Measurements from ENCODE around the gene ESPN. TPM values are rescaled to one million over a fixed set of nuclear protein-coding genes. Genes with fewer than 3 reads are reported as not detected.

Gene ESPN
- total RNA-seq, 8 experiments from 2014 or later: 0.87 to 3.4 (median 1.4) TPM; not detected in 1

DNA sequence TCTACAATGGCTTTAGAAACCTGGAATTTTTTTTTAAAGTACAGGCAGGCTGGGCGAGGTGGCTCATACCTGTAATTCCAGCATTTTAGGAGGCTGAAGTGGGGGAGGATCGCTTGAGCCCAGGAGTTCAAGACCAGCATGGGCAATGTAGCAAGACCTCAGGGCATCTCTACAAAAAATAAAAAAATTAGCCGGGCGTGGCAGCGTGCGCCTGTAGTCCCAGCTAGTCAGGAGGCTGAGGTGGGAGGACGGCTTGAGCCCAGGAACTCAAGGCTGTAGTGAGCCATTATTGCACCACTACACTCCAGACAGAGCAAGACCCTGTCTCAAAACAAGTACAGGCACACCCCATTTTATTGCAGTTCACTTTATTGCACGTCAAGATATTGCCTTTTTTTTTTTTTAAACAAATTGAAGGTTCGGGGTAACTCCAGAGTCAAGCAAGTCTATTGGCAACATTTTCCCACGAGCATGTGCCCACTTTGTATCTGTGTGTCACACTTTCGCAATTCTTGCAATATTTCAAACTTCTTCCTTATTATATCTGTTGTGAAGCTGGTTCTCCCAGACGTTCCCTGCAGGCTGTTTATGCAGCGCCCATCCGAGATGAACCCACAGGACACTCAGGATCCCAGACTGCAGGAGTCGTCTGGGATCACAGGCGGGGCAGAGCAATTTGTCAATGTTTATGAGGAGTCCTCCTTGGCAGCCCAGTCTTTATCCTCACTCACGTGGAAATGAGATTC is 9.5 kb upstream of the ESPN start:
- in situ Hi-C loops (cut with MboI; ENCODE audit: low pct_unique_long_range_greater_than_20kb in 2 of 9, low sequenced_read_pairs in 9 of 9, unreplicated experiment in 9 of 9): no loop called here
- no peak for ATAC-seq (replicated peaks in 6 of 8)
- WGBS, 10 experiments: 33 to 79% (median 65%) methylated on average over 1 to 17 of the region's 17 CpGs; no CpG with 5 or more reads in 4 of the 10 experiments
- peaks cover 8 to 11% of the 10 kb centered on the region in 2 donors for H3K4me1 ChIP-seq (replicated peaks in 1 of 2)
- H3K27ac ChIP-seq: no peak overlapping the region
- no peak overlapping the region for H3K4me3 ChIP-seq

GRCh38 chr1:6416295-6416656 is 8.3 kb upstream of the ESPN start:
- no peak overlapping the region for H3K4me3 ChIP-seq
- no peak for ATAC-seq (replicated peaks in 6 of 8)
- H3K4me1 ChIP-seq (replicated peaks in 1 of 2): peaks cover 8 to 14% of the 10 kb centered on the region in 2 donors
- 61 to 100% (median 83%) methylated on average over 1 to 2 of the region's 8 CpGs; no CpG with 5 or more reads in 5 of the 10 experiments for WGBS, 10 experiments
- in situ Hi-C loops (cut with MboI; ENCODE audit: low pct_unique_long_range_greater_than_20kb in 2 of 9, low sequenced_read_pairs in 9 of 9, unreplicated experiment in 9 of 9): no loop called here
- H3K27ac ChIP-seq: no peak overlapping the region

GRCh38 chr1:6416906-6417305 is 7.7 kb upstream of the ESPN start:
- ATAC-seq (replicated peaks in 6 of 8): no peak
- Histone ChIP-seq H3K27ac (no peak overlapping the region), H3K4me3 (no peak overlapping the region), H3K4me1 (replicated peaks in 1 of 2) (peaks cover 8 to 14% of the 10 kb centered on the region in 2 donors)
- in situ Hi-C loops (cut with MboI; ENCODE audit: low pct_unique_long_range_greater_than_20kb in 2 of 9, low sequenced_read_pairs in 9 of 9, unreplicated experiment in 9 of 9): no loop called here
- WGBS, 10 experiments: 11 to 100% (median 81%) methylated on average over 1 to 5 of the region's 5 CpGs; no CpG with 5 or more reads in 3 of the 10 experiments

DNA sequence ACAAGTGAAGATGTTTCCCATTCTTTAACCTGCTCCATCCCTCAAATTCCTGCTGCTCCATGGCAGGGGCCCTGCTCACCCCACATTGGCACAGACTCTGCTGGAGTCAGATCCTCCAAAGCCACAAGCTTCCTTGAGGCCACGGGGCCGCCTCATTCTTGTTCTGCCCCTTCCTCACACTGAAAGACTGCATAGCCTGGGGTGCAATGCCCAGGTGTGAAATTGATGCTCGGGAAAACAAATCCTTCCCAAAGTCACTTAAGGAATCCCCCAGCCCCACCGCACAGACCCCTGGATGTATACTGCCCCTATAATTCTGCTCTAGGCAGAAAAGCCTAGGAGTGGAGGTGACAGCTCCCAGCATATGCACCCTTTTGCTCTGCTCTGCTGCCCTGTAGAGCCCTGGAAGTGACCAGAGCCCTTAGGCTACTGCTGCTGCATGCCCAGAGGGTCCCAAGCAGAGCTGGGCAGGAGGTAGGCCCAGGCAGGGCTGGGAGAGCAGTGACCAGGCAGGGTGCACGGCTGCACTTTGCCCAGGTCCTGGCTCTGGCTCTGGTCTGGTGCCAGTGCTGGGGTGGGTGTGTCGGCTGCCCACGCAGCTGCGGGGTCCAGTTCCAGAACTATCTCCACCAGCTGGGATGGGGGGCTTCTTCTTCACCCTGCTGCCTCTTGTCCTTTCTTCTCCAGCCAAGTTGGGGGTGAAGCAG is 6.5 kb upstream of the ESPN start:
- WGBS, 10 experiments: 58 to 78% (median 63%) methylated on average over 2 to 6 of the region's 8 CpGs; no CpG with 5 or more reads in 6 of the 10 experiments
- Histone ChIP-seq H3K27ac (no peak overlapping the region), H3K4me3 (no peak overlapping the region), H3K4me1 (replicated peaks in 1 of 2) (peaks cover 8 to 14% of the 10 kb centered on the region in 2 donors)
- ATAC-seq (replicated peaks in 6 of 8): no peak
- in situ Hi-C loops (cut with MboI; ENCODE audit: low pct_unique_long_range_greater_than_20kb in 2 of 9, low sequenced_read_pairs in 9 of 9, unreplicated experiment in 9 of 9): no loop called here

DNA sequence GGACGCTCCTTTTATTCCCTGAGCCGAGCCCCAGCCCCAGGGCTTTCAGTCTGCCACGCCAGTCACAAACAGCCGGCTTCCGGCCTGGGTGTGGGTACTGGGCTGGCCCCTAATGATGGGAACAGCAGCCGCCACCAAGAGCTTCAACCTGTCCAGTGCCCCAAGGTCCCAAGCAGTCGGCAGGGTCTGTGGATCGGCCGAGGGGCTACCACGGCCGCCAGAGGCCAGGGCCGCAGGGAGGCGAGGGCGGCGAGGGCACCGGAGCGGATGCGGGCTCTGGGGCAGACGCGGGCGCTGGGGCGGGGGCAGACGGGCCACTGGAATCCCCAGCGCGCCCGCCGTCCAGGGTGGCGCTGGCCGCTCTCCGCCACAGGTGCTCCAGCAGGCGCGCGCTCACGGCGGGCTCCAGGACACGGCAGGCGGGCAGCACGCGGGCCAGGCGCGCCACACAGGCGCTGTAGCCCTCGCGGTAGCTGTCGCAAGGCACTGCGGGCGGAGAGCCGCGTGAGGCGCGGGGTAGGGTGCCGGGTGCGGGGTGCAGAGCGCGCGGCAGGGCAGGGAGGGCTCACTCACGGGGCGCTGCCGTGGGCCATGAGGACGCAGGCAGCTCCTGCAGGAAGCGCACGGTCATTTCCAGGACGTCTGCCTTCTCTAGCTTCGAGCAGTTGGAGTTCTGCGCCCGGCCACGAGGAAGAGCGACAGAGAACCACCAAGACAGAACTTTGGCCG is 5.7 kb upstream of the ESPN start:
- in situ Hi-C loops (cut with MboI; ENCODE audit: low pct_unique_long_range_greater_than_20kb in 2 of 9, low sequenced_read_pairs in 9 of 9, unreplicated experiment in 9 of 9): no loop called here
- H3K4me1 ChIP-seq (replicated peaks in 1 of 2): peaks cover 8 to 14% of the 10 kb centered on the region in 2 donors
- H3K27ac ChIP-seq: no peak overlapping the region
- 17 to 47% (median 25%) methylated on average over 3 to 4 of the region's 69 CpGs; no CpG with 5 or more reads in 6 of the 10 experiments for WGBS, 10 experiments
- peak overlapping the region in 1 of 5 donors; percentile 25 for H3K4me3 ChIP-seq
- ATAC-seq (replicated peaks in 6 of 8): peak in 1 of 8 experiments; percentile 2

GRCh38 chr1:6419397-6419803 is 5.2 kb upstream of the ESPN start:
- H3K4me3 ChIP-seq: peak overlapping the region; percentile 5 to 25 (median 18)
- ATAC-seq (replicated peaks in 6 of 8): peak in 7 of 8 experiments; percentile 1 to 39 (median 20)
- no peak overlapping the region for H3K27ac ChIP-seq
- in situ Hi-C loops (cut with MboI; ENCODE audit: low pct_unique_long_range_greater_than_20kb in 2 of 9, low sequenced_read_pairs in 9 of 9, unreplicated experiment in 9 of 9): no loop called here
- peaks cover 7 to 11% of the 10 kb centered on the region in 2 donors for H3K4me1 ChIP-seq (replicated peaks in 1 of 2)
- 0% methylated on average over 4 of the region's 48 CpGs; no CpG with 5 or more reads in 9 of the 10 experiments for WGBS, 10 experiments

DNA sequence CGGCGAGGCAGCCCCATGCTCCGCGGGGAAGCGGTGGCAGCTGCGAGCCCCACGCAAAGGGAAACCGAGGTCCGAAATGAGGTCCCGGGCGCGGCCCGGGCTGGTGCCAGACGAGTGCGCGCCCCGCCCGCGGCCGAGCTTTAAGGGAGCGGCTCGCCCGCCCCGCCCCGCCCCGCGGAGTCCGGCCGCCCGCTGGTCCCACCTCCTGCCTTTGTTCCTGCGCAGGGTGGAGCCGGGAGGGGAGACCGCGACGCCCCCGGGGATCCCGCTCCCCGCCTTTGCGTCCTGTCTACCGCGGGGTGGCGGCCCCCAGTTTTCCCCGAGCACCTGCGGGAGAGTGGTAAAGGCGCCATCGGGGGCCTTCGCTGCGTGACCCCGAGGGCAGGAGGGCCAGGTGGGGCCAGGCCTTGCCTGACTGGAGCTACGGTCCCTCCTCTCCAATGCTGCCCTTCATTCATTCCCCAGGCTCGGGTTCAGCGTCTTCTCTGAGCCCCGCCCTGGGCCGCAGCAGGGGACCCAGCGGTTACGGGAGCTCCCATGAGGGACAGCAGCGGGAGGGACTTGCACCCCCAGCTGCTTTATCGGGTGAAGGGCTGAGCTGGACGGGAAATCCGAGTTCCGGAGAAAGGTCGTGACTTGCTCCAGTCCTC is 4.6 kb upstream of the ESPN start, which contains the start of gene HES2:
TSS of gene HES2 (minus strand) at position 116 of the 650 bp plus-strand sequence. CDS start at position 17, 99 bp downstream.
- WGBS, 10 experiments: 1 to 13% (median 7%) methylated on average over 3 to 18 of the region's 62 CpGs; no CpG with 5 or more reads in 6 of the 10 experiments
- no peak within 1 kb of the TSS for H3K27ac ChIP-seq
- H3K4me3 ChIP-seq: peak within 1 kb of the TSS; percentile 5 to 25 (median 18)
- ATAC-seq (replicated peaks in 6 of 8): peak; percentile 24 to 63 (median 58)
- H3K4me1 ChIP-seq (replicated peaks in 1 of 2): peaks cover 5 to 8% of the 10 kb centered on the region in 2 donors
- in situ Hi-C loops (cut with MboI; ENCODE audit: low pct_unique_long_range_greater_than_20kb in 2 of 9, low sequenced_read_pairs in 9 of 9, unreplicated experiment in 9 of 9): no loop called here

- H3K4me3 ChIP-seq: no peak overlapping the region
- 0 to 18% (median 4%) methylated on average over 1 to 8 of the region's 44 CpGs; no CpG with 5 or more reads in 6 of the 10 experiments for WGBS, 10 experiments
- H3K27ac ChIP-seq: no peak overlapping the region
- in situ Hi-C loops (cut with MboI; ENCODE audit: low pct_unique_long_range_greater_than_20kb in 2 of 9, low sequenced_read_pairs in 9 of 9, unreplicated experiment in 9 of 9): no loop called here
- H3K4me1 ChIP-seq (replicated peaks in 1 of 2): peaks cover 5 to 8% of the 10 kb centered on the region in 2 donors
- ATAC-seq (replicated peaks in 6 of 8): peak; percentile 28 to 62 (median 52)
These were observed 4.0 kb upstream of the ESPN start for GRCh38 chr1:6420454-6421042.

DNA sequence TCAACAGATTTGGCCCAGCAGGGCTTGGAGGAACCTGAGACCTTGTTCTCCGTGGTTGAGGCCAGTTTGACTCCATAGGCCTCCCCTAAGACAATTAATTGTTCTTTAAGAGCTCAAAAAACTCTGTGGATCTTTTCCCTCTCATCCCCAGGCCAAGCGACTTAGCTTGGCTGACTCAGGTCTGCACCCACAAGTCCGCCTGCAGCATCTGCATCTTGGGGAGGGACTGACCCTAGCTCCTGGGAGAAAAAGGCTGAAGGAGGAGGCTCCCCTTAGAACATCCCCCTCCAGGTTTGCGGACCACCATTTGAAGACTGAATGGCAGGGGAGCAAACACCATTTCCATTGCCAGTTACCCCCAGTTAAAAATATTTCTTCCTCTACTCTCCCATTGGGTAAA is 3.3 kb upstream of the ESPN start:
- H3K27ac ChIP-seq: no peak overlapping the region
- peaks cover 5 to 8% of the 10 kb centered on the region in 2 donors for H3K4me1 ChIP-seq (replicated peaks in 1 of 2)
- in situ Hi-C loops (cut with MboI; ENCODE audit: low pct_unique_long_range_greater_than_20kb in 2 of 9, low sequenced_read_pairs in 9 of 9, unreplicated experiment in 9 of 9): no loop called here
- no peak for ATAC-seq (replicated peaks in 6 of 8)
- 0 to 86% (median 35%) methylated on average over 1 to 4 of the region's 4 CpGs; no CpG with 5 or more reads in 2 of the 10 experiments for WGBS, 10 experiments
- no peak overlapping the region for H3K4me3 ChIP-seq

DNA sequence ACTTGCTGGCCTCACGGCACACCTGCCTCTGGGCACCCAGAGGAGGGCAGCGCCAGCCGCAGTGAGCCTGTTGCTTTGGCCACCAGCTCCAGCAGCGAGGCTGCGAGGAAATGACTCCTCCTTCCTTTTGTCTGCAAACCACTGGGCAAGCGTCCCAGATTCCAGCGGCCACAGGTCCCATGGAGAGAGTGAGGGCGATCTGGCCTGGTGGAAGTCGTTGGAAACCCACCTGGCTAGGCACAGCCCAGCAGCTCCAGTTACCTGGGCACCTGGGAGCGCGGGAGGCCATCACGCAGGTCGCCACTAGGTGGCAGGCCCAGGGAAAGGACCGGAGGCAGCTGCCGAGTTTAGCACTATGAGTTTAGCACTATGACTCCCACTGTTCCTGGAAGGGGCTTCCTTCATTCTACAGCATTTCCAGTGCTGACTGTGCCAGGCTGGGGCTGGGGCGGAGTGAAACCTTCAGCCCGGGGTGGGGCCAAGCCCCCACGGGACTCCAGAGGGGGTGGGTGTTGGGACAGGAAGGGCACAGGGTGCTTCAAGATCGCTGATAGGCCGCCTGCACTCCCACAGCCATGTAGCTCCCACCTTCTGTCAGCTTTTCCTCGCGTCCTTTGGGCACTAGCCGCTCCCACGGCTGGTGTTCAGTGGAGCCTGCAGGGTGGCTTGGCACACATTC is 1.1 kb upstream of the ESPN start:
- peak in 6 of 8 experiments; percentile 1 to 51 (median 20) for ATAC-seq (replicated peaks in 6 of 8)
- 0 to 25% (median 6%) methylated on average over 4 to 13 of the region's 24 CpGs; no CpG with 5 or more reads in 3 of the 10 experiments for WGBS, 10 experiments
- Histone ChIP-seq H3K4me1 (replicated peaks in 1 of 2) (peaks cover 5 to 8% of the 10 kb centered on the region in 2 donors), H3K27ac (no peak overlapping the region), H3K4me3 (no peak overlapping the region)
- in situ Hi-C loops (cut with MboI; ENCODE audit: low pct_unique_long_range_greater_than_20kb in 2 of 9, low sequenced_read_pairs in 9 of 9, unreplicated experiment in 9 of 9): no loop called here

DNA sequence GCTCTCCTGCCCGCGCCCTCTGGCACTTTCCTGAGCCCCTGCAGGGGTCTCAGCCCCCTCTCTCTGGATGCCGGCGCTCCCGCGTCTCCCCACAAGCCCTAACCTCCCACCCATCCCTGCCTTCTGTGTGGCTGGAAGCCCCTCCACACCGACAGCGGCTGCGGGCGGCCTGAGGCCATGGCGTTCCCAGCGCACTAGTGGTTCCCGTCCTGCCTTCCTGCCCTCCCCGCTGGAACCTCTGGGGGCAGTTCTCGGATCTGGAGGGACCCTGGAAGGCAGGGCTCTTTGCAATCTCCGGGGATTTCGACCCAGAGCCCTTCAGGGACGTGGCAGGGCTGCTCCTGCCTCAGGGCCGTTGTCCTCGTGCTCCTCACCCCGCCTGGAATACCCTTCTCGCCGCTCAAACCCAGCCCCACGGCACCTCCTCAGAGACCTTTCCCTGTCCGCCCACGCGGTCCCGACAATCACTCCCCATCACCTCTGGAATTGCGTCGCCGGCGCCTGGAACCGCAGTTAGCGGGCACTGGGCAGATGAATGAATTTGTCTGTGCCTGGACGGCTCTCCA is 493 bp upstream of the ESPN start:
- WGBS, 10 experiments: 2 to 22% (median 11%) methylated on average over 3 to 24 of the region's 35 CpGs; no CpG with 5 or more reads in 5 of the 10 experiments
- Histone ChIP-seq H3K4me1 (replicated peaks in 1 of 2) (peaks cover 3 to 8% of the 10 kb centered on the region in 2 donors), H3K4me3 (no peak overlapping the region), H3K27ac (no peak overlapping the region)
- in situ Hi-C loops (cut with MboI; ENCODE audit: low pct_unique_long_range_greater_than_20kb in 2 of 9, low sequenced_read_pairs in 9 of 9, unreplicated experiment in 9 of 9): no loop called here
- peak in 1 of 8 experiments; percentile 1 for ATAC-seq (replicated peaks in 6 of 8)

Measured in motor neuron (in vitro differentiated cells).